ENCODE results near the gene SF3B1.

DNA sequence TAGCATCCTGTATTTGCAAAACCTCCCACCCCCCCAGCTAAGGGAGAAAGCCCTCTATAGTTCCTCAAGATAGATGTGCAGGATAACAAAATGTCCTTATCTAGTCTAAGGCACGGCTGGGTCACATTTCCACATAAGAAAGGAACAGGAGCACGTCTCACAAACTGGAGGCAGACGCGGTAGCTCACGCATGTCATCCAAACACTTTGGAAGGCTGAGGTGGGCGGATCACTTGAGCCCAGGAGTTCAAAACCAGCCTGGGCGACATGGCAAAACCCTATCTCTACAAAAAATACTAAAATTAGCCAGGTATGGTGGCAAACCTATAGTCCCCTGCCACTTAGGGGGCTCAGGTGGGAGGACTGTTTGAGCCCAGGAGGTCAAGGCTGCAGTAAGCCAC is 9.3 kb downstream of the SF3B1 start:
- TF ChIP-seq SALL2 (tag by site-specific recombination; IDR thresholded peaks at IDR 0.05; ENCODE audit: borderline replicate concordance) (no peak), ZNF670 (tag by site-specific recombination; IDR thresholded peaks at IDR 0.05; ENCODE audit: low read depth) (no peak), HOXA7 (CRISPR knock-in tag; IDR thresholded peaks at IDR 0.05; ENCODE audit: borderline replicate concordance) (no peak), YY1 (tag by site-specific recombination; IDR thresholded peaks at IDR 0.05) (no peak), ZNF248 (tag by site-specific recombination; IDR thresholded peaks at IDR 0.05) (no peak), ZNF747 (tag by site-specific recombination; IDR thresholded peaks at IDR 0.05) (no peak), ZNF202 (tag by site-specific recombination; IDR thresholded peaks at IDR 0.05; ENCODE audit: borderline replicate concordance) (no peak), BCL11A (tag by site-specific recombination; IDR thresholded peaks at IDR 0.05; ENCODE audit: low read depth) (no peak), TRIM28 (IDR thresholded peaks at IDR 0.05; ENCODE audit: borderline replicate concordance, low read length) (no peak)
- TF ChIP-seq, protein P1, sequence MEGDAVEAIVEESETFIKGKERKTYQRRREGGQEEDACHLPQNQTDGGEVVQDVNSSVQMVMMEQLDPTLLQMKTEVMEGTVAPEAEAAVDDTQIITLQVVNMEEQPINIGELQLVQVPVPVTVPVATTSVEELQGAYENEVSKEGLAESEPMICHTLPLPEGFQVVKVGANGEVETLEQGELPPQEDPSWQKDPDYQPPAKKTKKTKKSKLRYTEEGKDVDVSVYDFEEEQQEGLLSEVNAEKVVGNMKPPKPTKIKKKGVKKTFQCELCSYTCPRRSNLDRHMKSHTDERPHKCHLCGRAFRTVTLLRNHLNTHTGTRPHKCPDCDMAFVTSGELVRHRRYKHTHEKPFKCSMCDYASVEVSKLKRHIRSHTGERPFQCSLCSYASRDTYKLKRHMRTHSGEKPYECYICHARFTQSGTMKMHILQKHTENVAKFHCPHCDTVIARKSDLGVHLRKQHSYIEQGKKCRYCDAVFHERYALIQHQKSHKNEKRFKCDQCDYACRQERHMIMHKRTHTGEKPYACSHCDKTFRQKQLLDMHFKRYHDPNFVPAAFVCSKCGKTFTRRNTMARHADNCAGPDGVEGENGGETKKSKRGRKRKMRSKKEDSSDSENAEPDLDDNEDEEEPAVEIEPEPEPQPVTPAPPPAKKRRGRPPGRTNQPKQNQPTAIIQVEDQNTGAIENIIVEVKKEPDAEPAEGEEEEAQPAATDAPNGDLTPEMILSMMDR (tag by site-specific recombination; IDR thresholded peaks at IDR 0.05): no peak
- TF ChIP-seq, protein P2, sequence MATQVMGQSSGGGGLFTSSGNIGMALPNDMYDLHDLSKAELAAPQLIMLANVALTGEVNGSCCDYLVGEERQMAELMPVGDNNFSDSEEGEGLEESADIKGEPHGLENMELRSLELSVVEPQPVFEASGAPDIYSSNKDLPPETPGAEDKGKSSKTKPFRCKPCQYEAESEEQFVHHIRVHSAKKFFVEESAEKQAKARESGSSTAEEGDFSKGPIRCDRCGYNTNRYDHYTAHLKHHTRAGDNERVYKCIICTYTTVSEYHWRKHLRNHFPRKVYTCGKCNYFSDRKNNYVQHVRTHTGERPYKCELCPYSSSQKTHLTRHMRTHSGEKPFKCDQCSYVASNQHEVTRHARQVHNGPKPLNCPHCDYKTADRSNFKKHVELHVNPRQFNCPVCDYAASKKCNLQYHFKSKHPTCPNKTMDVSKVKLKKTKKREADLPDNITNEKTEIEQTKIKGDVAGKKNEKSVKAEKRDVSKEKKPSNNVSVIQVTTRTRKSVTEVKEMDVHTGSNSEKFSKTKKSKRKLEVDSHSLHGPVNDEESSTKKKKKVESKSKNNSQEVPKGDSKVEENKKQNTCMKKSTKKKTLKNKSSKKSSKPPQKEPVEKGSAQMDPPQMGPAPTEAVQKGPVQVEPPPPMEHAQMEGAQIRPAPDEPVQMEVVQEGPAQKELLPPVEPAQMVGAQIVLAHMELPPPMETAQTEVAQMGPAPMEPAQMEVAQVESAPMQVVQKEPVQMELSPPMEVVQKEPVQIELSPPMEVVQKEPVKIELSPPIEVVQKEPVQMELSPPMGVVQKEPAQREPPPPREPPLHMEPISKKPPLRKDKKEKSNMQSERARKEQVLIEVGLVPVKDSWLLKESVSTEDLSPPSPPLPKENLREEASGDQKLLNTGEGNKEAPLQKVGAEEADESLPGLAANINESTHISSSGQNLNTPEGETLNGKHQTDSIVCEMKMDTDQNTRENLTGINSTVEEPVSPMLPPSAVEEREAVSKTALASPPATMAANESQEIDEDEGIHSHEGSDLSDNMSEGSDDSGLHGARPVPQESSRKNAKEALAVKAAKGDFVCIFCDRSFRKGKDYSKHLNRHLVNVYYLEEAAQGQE (tag by site-specific recombination; IDR thresholded peaks at IDR 0.05): no peak
- TF ChIP-seq, protein P3, sequence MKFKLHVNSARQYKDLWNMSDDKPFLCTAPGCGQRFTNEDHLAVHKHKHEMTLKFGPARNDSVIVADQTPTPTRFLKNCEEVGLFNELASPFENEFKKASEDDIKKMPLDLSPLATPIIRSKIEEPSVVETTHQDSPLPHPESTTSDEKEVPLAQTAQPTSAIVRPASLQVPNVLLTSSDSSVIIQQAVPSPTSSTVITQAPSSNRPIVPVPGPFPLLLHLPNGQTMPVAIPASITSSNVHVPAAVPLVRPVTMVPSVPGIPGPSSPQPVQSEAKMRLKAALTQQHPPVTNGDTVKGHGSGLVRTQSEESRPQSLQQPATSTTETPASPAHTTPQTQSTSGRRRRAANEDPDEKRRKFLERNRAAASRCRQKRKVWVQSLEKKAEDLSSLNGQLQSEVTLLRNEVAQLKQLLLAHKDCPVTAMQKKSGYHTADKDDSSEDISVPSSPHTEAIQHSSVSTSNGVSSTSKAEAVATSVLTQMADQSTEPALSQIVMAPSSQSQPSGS (tag by site-specific recombination; IDR thresholded peaks at IDR 0.05; ENCODE audit: low read depth): no peak
